HG02759 (cell line): ENCODE data around the gene MYL7.

Experiments used
- ATAC-seq: cut with Tn5 transposase; IDR thresholded peaks from one replicate; pipeline ENCODE4 v1.9.1; 2021; ENCODE audit warnings: mild to moderate bottlenecking, moderate library complexity; ENCODE audit not compliant: unreplicated experiment

Gene MYL7

GRCh38 chr7:44112997-44113763, 28.0 kb downstream of the MYL7 start:
- no peak for ATAC-seq

- ATAC-seq: no peak
These were observed 28.7 kb downstream of the MYL7 start for GRCh38 chr7:44112231-44112996.

GRCh38 chr7:44111761-44112160, 29.4 kb downstream of the MYL7 start:
- no peak for ATAC-seq

- no peak for ATAC-seq
These were observed 30.2 kb downstream of the MYL7 start for GRCh38 chr7:44110719-44111635.

GRCh38 chr7:44109991-44110390, 31.1 kb downstream of the MYL7 start:
- no peak for ATAC-seq

GRCh38 chr7:44108768-44109750, 32.1 kb downstream of the MYL7 start:
- ATAC-seq: no peak

- no peak for ATAC-seq
These were observed 33.0 kb downstream of the MYL7 start for GRCh38 chr7:44107961-44108767.

- no peak for ATAC-seq
These were observed 33.8 kb downstream of the MYL7 start for GRCh38 chr7:44107116-44107960.

GRCh38 chr7:44106311-44107065, 34.6 kb downstream of the MYL7 start:
- no peak for ATAC-seq

- ATAC-seq: no peak
These were observed 35.3 kb downstream of the MYL7 start for GRCh38 chr7:44105832-44106231.

- ATAC-seq: no peak
These were observed 36.0 kb downstream of the MYL7 start for GRCh38 chr7:44104860-44105771.

GRCh38 chr7:44103923-44104859, 36.9 kb downstream of the MYL7 start, which contains the start of gene AEBP1:
Gene AEBP1, plus strand, starts transcription at chr7:44104345. Its CDS starts 321 bp downstream, at chr7:44104666.
- ATAC-seq: no peak

- ATAC-seq: no peak
These were observed 37.6 kb downstream of the MYL7 start for GRCh38 chr7:44103566-44103922.

- ATAC-seq: no peak
These were observed 38.1 kb downstream of the MYL7 start for GRCh38 chr7:44102846-44103565.
